Hypothalamus (tissue), 51 donors: ENCODE results near the gene ITM2B.
A peak's percentile ranks its signal among the peaks of the same experiment; 100 is the strongest.

ENCODE experiments used
- DNase-seq, 51 donors: peaks; one replicate each; lab custom pipeline; 2025; lab: John Stamatoyannopoulos, UW

Gene ITM2B

DNA sequence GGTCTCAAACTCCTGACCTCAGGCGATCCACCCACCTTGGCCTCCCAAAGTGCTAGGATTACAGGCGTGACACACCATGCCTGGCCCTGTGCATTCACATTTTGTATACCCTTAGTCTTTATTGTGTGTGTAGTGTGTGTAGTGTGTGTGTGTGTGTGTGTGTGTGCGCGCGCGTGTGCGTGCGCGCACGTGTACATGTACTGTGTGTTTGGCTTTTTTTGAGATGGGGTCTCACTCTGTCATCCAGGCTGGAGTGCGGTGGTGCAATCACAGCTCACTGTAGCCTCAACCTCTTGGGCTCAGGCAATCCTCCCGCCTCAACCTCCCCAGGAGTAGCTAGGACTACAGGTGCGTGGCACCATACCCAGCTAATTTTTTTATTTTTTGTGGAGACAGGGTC, 22.1 kb downstream of the ITM2B start:
- DNase-seq, result no peak

DNA sequence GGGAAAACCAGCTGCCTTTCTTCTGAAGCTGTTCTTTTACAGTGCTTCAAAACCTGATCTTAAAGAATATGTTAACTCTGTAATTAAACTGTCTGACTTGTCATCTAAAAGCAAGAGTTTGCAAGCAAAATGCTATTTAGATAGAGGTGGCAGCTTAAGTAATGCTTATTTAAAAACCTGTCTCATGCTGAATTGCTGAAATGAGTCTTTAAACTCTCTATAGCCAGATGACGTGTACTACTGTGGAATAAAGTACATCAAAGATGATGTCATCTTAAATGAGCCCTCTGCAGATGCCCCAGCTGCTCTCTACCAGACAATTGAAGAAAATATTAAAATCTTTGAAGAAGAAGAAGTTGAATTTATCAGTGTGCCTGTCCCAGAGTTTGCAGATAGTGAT, 22.9 kb downstream of the ITM2B start:
- no peak for DNase-seq

DNA sequence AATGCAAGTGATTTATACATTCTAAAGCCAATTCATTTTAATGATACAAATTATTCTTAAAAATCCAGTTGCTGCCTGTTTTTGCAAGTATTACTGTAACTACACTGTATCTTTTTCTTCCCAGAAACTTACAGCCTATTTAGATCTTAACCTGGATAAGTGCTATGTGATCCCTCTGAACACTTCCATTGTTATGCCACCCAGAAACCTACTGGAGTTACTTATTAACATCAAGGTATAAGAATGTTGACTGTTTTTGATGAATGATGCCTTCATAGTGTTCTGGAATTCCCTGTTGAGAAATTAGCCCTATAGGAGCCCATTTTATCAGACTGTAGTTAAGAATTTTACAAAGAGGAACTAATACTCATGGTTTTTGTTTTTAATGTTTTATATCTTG, 25.0 kb downstream of the ITM2B start:
- no peak for DNase-seq

GRCh38 chr13:48258430-48258829, 25.4 kb downstream of the ITM2B start:
- DNase-seq, result no peak

DNA sequence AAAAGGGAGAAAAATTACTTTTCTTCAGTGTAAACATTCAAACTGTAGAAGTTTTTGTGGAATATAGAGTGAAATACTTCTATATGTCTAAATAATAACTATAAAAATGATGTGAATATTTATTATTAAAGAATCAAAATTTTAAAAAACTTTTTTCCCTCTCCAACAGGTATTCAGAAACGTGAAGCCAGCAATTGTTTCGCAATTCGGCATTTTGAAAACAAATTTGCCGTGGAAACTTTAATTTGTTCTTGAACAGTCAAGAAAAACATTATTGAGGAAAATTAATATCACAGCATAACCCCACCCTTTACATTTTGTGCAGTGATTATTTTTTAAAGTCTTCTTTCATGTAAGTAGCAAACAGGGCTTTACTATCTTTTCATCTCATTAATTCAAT, 28.0 kb downstream of the ITM2B start:
- no peak for DNase-seq

GRCh38 chr13:48263196-48263595, 30.2 kb downstream of the ITM2B start:
- no peak for DNase-seq

DNA sequence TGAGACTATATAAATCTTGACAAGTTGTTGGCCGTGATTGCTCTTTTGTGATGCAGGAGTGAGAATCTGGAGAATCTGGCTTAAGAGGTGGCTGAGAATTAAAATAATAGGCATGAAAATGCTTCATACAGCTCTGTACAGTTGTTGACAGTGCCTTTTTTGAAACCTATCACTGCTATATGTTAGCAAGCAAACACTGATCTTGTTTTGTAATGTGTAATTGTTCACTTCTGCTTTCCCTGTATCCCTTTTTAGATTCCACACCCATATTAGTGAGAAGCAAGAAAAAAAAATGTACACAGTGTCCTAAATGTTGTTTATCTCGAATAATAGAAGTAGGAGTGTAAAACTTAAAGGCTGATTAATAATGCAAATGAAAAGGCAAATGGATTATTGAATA, 31.1 kb downstream of the ITM2B start:
- DNase-seq, result no peak

- peak in 3 of 51 donors; percentile 6 to 100 (median 11) for DNase-seq
These were observed 32.3 kb downstream of the ITM2B start for GRCh38 chr13:48265217-48265815.

- no peak for DNase-seq
These were observed 33.1 kb downstream of the ITM2B start for GRCh38 chr13:48266150-48266549.

DNA sequence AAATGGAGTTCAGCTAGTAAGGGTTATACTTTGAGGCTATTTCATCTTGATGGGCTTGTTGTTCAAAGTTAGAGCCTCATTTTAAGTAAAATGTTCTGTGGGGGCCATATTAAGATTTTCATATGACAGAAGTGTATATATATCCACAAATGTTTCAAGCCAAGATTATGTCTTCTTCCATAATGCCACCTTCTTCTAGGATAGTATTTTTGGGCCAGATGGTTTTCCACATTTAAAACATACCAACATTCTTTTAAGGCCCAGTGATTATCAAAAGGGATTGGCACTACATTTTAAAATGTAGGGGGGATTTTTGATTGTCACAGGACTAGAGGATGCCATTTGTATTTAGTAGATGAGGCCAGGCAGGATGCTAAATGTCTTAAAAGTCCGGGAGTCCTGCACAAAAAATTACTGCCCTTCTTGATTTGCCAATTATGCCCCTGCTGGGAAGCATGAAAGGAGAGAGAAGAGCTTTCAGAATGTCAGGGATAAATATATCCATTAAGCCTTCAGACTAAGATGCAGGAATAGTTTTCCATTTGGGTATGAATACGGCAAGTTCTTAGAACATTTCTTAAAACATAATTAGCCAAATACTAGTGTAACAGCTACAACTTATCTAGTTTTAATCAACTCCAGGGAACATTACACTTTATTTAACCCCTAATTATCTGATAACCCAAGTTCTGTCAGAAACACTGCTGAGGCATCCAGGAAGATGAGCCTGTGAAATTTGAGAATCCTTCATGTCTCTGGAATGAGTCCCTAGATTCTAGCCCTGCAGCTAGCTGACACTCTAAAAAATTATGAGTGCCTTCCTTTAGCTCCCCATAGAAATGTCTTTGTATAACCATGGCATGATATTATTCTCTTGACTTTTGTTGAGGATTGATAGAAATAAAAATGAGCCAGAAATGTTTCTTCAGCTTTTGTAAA, 34.0 kb downstream of the ITM2B start:
- DNase-seq, result no peak

GRCh38 chr13:48268019-48268418, 35.0 kb downstream of the ITM2B start:
- DNase-seq, result no peak

DNA sequence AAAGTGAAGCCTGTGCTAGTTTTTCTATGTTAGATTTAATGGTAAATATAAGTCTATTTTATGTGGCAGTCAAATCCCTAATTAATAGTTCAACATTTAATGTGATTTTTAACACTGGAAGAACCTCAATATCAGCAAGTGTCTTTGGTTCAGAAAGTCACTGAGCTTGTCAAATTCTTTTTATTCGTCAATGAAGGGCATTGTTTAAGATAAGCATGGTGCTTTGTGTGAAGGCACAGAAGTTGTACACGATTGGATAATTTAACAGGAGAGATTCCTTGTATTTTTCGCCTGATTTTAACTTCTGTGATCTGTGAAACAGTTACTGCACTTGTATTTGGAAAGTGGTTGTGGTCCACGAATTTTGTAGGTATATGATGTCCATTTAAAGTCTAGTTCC, 40.3 kb downstream of the ITM2B start:
- no peak for DNase-seq

DNA sequence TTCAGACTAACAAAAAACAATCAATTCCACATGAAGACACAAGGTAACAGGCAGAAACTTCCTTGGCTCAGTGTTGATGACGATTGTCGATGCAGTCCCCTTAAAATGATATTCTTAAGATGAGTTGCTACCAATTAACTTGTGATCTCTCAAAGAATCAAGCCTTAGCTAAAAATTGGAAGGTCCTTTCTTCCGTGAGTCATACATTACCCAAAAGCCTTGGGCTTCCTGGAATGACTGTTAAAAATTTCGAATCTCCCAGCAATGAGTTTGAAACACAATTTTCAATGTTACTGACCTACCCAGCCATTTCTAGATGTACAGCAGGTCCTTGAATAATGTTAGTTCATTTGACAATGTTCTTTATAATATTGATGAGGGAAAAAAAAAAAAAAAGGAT, 42.5 kb downstream of the ITM2B start:
- DNase-seq, result no peak

DNA sequence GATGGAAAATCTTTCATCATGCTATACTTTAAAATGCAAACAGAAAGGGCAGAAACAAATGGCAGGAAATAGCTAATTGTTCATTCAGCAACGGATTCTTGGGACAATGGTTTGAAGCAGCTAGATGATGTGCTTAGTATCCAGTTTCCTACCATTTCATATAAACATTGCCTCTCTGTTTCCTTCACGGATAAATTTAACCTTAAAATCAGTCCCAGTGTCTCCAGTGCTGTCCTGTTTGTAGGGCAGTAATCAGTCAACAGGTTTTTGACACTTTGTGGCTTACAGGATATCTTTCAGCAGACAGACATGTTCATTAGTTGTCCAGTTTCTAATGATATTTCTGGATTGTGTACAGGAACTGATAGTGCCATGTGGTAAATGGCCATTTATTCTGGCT, 45.8 kb downstream of the ITM2B start:
- DNase-seq, result no peak

DNA sequence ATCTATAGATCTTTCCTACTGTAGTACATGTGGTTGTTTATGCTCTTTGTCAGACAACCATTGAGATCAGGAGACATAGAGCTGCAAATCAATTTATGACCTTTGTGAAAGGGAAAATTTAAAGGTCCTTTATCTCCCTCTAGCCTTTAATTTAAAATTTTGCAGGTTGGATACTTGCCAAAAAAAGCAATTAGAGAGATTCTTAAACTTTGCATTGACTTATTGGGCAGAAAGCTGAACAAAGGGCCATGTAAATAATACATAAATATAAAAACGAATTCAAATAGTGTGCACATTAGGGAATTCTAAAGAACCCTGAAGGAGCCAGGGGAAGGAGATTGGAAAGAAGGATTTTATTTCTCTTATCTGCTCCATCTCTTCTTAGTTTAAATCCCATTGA, 48.5 kb downstream of the ITM2B start:
- no peak for DNase-seq

- DNase-seq, result no peak
These were observed 58.7 kb downstream of the ITM2B start for GRCh38 chr13:48291730-48292129.

DNA sequence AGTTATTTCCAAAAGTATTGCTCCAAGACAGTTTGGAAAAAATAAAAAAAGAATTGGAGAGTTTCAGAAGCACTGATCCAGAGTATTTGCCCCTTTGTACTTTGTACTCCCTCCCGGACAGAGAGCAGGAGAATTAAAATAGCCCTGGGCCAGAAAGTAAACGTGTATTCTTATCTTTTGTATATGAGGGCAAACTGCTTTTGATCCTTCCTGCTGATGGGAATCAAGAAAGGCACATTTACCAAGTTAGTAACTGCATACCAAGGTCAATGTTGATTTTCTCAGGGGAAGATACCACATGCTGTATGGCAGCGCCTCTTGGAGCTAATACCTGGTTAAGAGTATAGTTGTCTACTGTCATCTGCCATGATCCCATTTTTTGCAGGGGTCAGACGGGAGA, 59.6 kb downstream of the ITM2B start:
- no peak for DNase-seq

DNA sequence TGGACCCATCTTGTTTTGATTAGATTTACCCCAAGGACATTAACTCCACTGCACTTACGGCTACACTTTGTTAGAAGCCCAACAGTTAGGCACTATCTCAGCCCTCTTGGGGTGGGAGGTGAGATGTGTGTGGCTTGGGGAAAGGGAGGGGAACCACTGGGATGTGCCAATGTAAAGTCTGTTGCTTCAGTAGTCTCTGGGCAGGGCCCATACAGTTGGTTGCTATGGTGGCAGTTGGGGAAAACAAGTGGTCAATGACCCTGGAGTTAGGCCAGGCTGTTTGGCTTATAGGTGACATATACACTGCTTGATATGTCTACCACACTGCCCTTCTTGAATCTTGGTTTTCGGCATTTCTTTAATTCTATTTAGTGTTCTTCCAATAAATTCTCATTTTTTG, 61.6 kb downstream of the ITM2B start:
- no peak for DNase-seq

- no peak for DNase-seq
These were observed 62.3 kb downstream of the ITM2B start for GRCh38 chr13:48295271-48295670.

DNA sequence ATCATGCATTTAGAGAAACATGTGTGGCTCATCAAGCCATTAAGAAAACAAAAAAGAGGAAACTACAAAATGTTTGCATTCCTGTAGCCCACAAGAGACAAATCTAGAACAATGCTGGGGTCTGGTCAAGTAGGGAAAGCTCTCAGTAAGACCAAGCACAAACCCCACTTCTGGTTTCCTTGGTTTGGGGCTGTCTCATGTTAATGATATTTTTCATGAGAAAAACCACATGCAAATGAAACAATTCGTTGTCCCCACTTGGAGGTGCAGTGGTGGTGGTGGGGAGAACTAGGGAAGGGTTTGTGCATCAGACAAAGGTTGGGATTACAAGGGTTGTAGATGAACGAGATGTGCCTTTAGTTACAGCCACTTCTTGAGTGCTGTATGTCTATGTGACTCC, 63.5 kb downstream of the ITM2B start:
- no peak for DNase-seq

DNA sequence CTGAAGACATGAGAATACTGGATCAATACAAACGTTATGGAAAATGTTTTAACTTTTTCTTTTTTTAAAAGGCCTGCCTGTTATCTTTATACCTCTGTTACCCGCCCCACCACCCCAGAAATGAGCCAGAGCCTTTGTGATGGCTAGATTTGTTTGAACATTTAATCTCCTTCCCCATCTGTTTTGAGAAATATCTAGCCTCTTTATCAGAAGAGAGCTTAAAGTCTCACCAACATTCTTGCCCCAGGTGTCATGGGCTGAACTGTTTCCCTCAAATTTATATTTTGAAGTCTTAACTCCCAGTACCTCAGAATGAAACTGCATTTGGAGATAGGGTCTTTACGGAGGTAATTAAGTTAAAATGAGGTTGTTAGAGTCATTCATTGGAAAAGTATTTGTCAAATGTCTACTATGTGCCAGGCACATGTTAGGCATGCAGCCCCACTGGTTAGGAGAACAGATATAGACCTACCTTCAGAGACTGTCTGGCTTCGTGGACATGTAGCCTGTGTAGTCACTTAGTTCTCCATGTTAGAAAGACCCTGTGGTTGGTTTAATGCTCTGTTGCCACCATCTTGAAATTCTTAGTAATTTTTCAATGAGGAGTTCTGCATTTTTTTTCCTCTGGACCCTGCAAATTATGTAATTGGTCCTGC, 64.3 kb downstream of the ITM2B start:
- no peak for DNase-seq

DNA sequence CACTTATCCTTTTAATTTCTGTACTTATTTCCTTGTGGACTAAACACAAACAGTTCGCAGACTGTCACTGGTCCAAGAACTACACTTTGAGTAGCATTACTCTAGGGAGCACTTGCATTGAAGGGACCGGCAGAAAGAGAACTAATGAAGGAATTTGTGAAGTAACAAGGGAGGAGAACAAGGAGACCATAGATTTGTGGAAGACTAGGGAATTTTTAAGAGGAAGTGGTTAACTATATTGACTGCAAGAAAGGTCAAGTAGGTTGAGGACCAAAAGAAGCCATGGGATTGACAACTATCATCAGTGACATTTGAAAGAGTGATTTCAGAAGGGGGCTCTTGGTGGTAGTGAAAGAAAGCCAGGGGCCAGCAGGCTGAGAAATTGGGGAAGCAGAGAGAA, 66.6 kb downstream of the ITM2B start:
- DNase-seq, result no peak
